HG03442 (cell line): Measurements from ENCODE around the gene NR2C2.
A peak's percentile ranks its signal among the peaks of the same experiment; 100 is the strongest.

Source experiments
- ATAC-seq: cut with Tn5 transposase; IDR thresholded peaks from one replicate; pipeline ENCODE4 v1.9.1; 2021; ENCODE audit warnings: mild to moderate bottlenecking, moderate library complexity; ENCODE audit not compliant: unreplicated experiment

Gene NR2C2

GRCh38 chr3:15056676-15057404 lies 109.5 kb downstream of the NR2C2 start:
- ATAC-seq, result no peak

GRCh38 chr3:15060029-15060428 lies 112.6 kb downstream of the NR2C2 start:
- no peak for ATAC-seq

GRCh38 chr3:15063238-15063637 lies 115.9 kb downstream of the NR2C2 start:
- ATAC-seq, result no peak

GRCh38 chr3:15063656-15064286 lies 116.4 kb downstream of the NR2C2 start:
- no peak for ATAC-seq

- ATAC-seq, result peak; percentile 15
Observed at GRCh38 chr3:15064299-15064834, 117.0 kb downstream of the NR2C2 start.

GRCh38 chr3:15064835-15065549 lies 117.6 kb downstream of the NR2C2 start, which contains the start of gene MRPS25:
Gene MRPS25 (minus strand): TSS chr3:15065315. CDS start chr3:15065194, 121 bp downstream.
- ATAC-seq, result peak; percentile 96

- no peak for ATAC-seq
Observed at GRCh38 chr3:15065550-15066007, 118.2 kb downstream of the NR2C2 start.

- no peak for ATAC-seq
Observed at GRCh38 chr3:15066467-15066866, 119.1 kb downstream of the NR2C2 start.

- ATAC-seq, result no peak
Observed at GRCh38 chr3:15069441-15069840, 122.1 kb downstream of the NR2C2 start.

- ATAC-seq, result no peak
Observed at GRCh38 chr3:15071699-15072098, 124.3 kb downstream of the NR2C2 start.

- ATAC-seq, result no peak
Observed at GRCh38 chr3:15074500-15074899, 127.1 kb downstream of the NR2C2 start.

GRCh38 chr3:15079091-15079490 lies 131.7 kb downstream of the NR2C2 start:
- no peak for ATAC-seq

- ATAC-seq, result no peak
Observed at GRCh38 chr3:15081960-15082664, 134.7 kb downstream of the NR2C2 start.

- no peak for ATAC-seq
Observed at GRCh38 chr3:15083252-15083651, 135.9 kb downstream of the NR2C2 start.

GRCh38 chr3:15086263-15086662 lies 138.9 kb downstream of the NR2C2 start:
- ATAC-seq, result no peak

- no peak for ATAC-seq
Observed at GRCh38 chr3:15086699-15087098, 139.3 kb downstream of the NR2C2 start.

- no peak for ATAC-seq
Observed at GRCh38 chr3:15089201-15089600, 141.8 kb downstream of the NR2C2 start.

- no peak for ATAC-seq
Observed at GRCh38 chr3:15091575-15091974, 144.2 kb downstream of the NR2C2 start.

- ATAC-seq, result no peak
Observed at GRCh38 chr3:15092686-15093085, 145.3 kb downstream of the NR2C2 start.

- ATAC-seq, result no peak
Observed at GRCh38 chr3:15094187-15094875, 146.9 kb downstream of the NR2C2 start.
